GM18499 (cell line): ENCODE measurements around the gene OXGR1.
A peak's percentile ranks its signal among the peaks of the same experiment; 100 is the strongest.
"Not testable (repeated sequence)": the region's sequence is repeated elsewhere in the genome, so short reads cannot be mapped to it uniquely, and the experiment has no call there.

Experiments
- ATAC-seq: cut with Tn5 transposase; IDR thresholded peaks from one replicate; pipeline ENCODE4 v1.9.1; 2021; ENCODE audit warnings: moderate number of reproducible peaks; ENCODE audit not compliant: insufficient read depth, unreplicated experiment

OXGR1 gene

DNA sequence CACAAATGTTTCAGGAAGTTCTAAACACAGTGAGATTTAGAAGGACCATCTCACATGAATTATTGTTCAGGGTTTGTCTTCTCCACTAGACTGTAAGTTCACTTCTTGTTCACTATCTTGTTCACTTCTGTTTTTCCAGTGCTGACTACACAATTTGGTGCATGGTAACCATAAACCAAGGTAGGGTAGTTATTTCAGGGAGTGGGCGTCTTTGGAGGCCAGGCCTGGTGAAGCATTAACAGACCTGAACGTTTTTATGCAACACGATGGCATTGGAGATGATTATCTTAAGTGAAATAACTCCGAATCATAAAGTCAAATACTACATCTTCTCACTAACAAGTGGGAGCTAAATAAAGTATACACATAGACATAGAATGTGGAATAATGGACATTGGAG, 14.4 kb upstream of the OXGR1 start:
- no peak for ATAC-seq

DNA sequence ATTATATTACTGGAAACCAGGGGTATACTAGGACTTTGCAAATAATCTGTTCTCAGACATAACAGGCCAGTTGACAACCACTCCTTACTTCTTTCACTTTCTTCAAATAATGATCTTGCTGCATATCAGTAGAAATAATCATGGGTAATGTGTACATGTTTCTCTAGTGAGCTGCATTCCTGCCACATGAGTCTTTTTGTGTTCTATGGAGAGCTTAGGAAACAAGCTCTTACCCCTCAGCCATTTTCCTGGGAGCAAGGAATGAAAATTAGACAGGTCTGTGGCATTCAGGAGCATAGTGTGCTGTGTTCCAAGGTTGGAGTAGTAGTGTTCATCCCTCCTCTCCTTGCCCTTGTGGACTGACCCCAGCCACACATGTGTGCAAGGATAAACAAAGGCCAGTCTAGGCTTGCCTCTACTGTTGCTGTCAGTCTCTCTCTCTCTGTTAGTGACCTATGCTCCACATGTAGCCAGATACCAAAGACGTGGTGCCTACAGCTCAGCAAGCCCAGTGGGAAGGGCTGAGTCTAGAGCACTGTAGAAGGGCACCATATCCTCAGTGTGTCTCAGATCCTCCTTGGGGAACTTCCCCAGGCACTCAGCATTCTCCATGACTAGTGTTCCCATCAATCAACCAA, 11.5 kb upstream of the OXGR1 start:
- ATAC-seq = no peak

DNA sequence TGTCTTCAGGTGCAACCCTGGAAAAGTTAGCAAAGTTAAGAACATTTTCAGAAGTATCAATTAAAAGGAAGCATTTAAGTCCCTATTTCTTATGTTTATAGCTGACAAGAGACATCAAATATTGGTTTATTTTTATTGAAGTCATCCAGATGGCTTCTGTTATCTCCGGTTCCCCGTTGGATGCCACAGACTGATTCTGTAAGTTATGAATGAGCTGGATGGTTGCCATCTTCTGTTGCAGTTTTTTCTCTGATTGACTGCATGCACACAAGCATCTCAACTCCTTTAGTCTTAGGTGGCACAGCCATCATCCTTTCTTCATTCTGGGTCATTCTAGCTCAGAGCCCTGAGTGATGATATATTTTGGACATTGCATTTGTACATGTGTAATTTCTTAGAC, 10.6 kb upstream of the OXGR1 start:
- ATAC-seq = no peak

DNA sequence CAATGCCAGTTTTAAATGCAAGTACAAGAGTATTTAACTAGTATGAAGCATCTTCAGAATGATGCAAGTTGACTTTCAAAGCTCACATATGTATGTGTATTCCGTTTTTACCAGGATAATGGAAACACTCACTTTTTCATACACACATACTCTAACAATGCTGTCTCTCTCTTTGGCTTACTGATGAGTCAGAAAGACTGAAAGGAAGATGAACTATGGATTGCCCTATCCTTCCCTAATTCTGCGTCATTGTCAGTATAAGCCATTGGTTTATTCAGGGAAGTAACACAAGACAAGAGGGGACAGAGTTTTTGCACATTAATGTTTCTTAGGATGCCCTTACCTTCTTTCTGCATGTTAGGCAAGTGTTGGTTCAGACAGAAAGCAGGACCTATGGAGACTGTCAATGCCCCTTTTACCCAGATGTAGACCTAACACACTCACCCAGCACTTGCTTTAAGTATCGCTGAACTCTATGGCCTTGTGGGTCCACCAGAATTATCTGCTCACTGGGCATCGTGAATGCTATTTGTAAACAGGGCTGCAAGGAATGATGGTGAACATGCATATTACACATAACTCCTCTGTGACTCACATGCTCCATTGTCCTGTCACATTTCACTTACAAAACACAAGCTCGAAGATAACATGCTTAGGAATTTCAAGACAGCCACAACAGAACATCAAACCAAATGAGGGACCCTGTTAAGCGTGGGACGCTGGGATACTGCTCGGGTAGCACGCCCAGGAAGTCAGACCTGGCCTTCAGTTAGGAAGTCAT, 10.0 kb upstream of the OXGR1 start:
- no peak for ATAC-seq

DNA sequence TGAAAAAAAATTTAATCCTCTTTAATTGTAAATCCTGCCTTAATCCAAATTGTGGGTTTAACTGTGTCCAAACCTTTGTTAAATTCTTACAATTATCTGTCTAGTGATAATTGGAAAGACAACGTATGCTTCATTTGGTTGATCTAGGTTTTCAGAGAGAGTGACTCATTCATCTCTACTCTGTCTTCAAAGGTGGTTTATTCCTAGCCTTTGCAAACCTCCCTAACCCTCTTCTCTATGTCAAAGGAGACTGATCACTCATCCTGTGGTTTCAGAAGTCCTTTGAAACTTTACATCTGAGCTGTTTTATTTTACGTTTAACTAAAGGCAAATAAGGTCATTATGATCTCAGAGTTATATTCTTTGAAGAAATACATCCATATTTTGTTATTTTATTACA, 8.8 kb upstream of the OXGR1 start:
- ATAC-seq = no peak

DNA sequence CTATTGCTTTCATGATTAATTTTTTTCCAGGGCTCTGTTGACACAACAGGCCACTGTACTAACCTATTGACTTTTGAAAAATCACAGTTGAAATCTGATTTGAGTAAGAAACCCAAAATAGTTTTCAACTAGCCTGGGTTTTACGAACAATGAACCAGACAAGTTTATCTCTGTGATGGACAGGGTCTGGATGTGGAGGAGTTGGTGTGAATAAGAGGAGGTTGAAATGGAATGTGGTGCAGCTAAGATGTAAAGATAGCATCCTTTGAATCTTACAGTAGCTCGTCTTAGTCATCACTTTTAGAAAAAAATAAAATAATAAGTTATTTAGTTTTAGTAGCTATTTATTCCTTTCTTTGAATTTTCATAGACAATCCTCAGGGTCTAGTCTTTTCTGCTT, 8.3 kb upstream of the OXGR1 start:
- no peak for ATAC-seq

DNA sequence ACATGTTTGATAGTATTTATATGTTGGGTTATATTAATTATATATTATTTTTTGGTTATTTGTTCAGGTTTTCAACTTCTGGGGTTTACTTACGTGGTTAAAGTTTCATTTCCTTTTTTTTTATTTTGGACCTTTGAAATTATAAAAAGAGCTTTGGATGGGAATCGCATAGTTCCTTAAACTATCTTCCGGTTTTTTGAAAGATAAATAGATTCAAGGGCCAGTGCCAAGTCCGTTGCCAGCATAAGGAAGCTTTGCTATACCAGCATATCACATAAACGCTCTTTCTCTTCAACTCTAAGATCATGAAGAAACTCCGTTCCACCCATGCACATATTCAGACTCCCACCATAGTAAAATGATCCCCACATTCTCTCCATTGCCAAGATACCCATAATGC, 7.4 kb upstream of the OXGR1 start:
- no peak for ATAC-seq

DNA sequence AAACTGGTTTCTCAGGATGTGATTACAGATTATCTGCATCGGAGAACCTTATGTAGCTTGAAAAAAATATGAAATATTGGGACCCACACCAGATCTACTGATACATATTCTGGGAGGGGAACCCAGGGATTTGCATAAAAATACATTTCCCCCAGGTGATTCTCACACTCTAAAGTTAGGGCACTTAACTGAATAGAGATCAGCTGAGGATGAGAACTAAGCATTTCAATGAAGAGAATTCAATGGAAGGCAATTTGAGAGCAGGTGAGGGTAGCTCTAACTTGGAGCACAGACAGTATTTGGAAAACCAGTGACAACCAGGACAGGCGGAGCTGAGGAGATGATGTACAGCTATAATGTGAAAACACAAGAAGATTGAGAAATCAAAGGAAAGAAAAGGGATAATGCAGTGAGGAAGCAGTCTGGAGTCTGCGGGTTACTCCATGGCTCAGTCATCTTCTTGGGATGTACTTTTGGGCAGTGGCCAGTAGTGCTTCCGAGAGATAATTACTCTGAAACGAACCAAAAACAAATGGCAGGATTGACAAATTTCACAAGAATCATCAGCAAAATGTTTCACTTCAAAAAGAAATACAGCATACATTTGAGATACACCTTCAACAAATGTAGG, 6.1 kb upstream of the OXGR1 start:
- no peak for ATAC-seq

DNA sequence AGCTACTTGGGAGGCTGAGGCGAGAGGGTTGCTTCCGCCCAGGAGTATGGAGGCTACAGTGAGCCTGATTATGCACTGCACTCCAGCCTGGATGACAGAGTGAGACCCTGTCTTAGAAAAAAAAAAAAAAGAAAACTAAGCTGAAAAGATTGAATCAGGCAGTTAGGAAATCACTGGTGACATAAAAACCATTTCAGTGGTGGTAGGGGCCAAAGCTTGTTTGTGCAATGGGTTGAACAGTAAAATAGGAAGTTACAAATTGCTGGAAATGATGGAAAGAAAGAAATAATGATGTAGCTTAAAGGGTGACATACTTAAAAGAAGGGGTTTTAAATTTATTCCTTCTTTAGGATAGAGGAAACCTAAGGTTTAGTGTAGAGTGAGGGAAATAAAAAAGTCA, 4.8 kb upstream of the OXGR1 start:
- ATAC-seq = no peak

DNA sequence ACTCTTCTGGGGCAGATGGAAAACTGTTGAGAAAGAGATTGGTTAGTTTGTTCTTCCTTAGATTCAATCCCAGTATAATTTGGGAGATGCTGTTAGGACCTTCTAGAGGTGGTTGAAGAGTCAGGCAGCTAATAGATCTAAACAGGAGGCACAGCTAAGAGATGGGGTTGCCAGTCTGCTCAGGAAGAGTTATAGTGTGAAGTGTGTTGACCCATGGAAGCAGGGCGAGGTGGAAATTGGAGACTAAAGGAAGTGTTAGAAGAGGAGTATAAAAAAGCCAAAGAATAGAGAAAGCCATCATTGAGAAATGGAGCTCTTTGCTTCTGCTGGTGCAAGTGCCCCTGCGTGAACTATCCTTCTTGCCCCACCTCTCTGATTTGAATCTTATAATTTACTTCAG, 3.8 kb upstream of the OXGR1 start:
- ATAC-seq = no peak

DNA sequence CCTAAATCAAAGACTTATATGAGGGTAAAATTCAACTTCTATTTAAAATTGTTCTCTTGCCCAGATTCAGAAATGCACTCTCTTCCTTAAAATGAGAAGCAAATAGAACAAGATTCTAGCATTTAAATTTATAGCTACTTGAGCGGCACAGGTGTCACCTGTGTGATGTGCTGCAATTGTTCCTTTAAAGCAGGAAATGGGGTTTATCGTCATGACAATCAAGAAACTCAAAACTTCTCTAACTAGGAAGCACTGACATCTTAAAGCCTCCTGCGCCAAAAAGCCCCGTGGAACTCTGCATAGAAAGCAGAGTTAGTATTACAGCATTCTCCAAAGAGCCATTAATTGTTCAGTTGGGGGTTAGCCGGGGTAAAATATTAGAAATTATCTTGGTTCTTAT, 2.6 kb upstream of the OXGR1 start:
- ATAC-seq = no peak

DNA sequence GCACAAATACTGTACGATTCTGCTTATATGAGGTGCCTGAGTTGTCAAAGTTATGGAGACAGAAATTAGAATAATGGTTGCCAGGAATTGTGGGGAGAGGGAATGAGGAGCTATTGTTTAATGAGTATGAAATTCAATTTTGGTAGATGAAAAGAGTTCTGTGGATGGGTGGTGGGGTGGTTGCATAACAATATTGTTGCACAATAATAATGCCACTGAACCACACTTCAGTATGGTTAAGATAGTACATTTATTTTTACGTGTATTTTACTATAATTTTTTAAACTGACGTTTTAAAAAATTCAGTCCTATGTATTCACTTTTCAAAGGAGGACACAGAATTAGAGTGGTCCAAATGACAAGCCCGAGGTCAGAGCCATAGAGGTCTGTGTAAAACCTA, 1.8 kb upstream of the OXGR1 start:
- no peak for ATAC-seq

DNA sequence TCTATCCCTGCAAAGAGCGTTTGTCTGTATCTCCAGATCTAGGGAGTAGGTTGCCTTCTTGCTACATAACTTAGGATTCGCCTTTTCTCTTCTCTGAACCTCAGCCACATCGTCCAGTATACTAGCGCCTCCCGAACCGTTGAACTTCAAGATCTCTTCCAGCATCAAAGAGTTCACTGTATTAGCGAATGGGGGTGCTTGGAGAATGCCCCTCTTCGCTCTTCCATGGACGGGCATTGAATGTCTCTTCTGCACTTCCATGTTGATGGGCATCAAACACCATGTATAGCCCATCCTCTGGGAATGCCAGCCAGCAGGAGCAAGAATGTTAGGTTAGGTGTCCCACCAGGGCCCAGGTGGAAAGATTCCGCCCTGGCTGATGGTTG, 575 bp upstream of the OXGR1 start:
- ATAC-seq = no peak

DNA sequence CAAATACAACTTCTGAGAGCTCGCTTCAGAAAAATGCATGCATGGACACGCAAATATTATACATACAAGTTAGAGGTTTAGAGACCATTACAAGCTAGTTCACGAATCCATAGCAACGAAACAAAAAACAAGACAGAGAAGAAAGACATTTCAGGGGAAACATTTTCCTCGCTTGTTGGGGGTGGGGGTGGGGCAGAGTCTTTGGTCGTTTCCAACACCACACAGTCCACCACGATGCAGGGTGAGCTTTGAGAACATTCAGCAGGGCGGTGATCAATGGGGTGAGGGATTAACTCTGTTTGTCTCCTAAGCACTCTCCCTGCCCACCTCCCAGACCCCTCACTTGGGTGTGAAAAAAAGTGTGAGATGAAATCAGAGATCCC, 651 bp downstream of the OXGR1 start:
- ATAC-seq = no peak

DNA sequence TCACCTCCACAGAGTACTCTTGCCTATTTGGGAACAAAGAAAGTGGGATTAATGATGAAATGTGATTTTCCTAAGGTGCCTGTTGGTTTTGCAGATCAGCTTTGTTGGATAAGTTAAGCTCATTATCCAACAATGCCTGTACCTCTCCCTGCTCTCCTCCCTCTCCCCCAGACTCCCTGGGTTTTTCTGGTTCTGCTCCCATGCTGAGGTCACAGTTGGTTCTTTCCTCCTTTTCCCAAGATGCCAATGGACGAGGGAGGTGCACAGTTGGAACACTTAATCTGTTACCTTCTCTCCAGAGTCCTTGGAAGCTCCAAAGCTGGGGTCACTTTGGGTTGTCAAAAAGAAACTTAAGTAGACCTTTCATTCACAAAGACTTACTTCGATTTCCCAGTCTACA, 1.6 kb downstream of the OXGR1 start:
- no peak for ATAC-seq

DNA sequence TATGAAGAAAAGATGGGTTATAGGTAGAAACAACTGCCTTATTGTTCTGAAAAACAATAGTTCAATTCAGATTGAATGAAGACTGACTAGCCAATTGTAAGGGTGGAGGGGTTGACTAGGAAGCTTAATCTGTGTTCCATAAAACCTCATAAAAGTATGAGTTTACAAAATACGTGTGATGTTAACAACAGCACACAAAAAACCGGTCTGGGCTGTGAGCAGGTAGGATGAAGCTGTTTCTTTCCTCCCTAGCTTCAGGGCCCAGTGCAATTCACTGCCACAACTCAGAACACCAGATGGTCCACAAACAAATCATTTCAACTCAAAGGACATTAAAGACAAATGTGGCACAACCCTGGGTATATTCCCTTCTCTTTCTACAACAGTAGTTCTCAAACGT, 3.2 kb downstream of the OXGR1 start:
- ATAC-seq = no peak

DNA sequence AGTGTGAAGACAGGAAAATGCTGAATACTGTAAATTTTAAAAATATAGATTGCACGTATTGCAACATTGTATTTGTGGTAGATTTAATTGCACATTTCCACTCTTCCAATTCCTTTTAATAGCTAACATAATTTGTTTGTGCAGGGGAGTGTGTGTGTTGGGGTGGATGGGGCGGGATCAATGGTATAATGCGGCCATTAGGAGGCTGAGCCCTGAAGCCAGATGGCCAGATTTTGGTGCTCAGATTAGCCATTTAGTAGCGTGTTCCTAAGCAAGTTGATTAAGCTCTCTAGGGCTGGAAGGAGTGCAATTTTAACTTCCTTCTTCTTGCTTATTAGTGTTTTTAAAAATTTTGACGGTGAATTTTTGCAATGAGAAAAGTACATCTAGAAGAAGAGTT, 5.8 kb downstream of the OXGR1 start:
- no peak for ATAC-seq

DNA sequence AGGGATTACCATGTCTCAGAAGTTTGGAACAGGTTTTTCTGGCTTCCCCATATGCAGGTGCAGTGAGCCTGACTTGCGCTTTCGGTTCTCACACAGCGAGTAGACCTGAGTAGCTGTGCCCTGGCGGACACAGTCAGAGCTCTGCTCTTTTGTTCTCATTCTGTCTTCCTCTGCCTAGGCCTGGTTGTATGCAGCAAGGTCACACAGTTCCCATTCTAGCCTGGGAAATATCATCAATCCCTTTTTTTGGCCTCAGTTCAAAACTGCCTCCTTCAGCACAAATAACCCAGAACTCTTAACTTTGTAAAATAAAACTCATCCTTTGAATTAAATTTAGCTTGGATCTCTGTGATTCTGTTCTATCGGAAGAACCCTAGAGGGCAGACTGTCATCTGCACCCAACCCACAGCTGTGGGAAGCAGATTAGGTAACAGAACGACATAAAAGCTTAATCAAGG, 10.2 kb downstream of the OXGR1 start:
- peak; percentile 81 for ATAC-seq

DNA sequence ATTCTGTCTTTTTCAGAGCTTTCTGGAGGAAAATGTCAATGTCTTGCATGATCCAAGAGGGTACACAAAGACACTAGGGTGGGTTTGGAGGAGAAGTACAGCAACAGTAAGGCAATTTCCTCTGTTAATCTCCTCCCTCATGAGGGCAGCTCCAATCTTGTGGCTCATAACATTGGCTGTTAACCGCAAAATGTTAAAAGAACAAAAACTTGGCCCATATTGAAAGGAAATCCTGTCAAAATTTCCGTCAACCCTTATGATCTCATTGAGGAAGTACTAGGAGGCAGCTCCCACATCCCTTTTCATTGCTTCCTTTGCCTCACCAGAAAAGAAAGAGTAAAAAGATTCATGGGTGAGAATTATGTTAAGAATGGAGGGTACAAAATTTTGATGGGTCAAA, 11.6 kb downstream of the OXGR1 start:
- no peak for ATAC-seq

DNA sequence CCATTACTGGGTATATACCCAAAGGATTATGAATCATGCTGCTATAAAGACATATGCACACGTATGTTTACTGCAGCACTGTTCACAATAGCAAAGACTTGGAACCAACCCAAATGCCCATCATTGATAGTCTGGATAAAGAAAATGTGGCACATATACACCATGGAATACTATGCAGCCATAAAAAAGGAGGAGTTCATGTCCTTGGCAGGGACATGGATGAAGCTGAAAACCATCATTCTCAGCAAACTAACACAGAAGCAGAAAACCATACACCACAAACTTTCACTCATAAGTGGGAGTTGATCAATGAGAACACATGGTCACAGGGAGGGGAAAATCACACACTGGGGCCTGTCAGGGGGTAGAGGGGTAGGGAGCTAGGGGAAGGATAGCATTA, 14.4 kb downstream of the OXGR1 start:
- ATAC-seq = not testable (repeated sequence)

DNA sequence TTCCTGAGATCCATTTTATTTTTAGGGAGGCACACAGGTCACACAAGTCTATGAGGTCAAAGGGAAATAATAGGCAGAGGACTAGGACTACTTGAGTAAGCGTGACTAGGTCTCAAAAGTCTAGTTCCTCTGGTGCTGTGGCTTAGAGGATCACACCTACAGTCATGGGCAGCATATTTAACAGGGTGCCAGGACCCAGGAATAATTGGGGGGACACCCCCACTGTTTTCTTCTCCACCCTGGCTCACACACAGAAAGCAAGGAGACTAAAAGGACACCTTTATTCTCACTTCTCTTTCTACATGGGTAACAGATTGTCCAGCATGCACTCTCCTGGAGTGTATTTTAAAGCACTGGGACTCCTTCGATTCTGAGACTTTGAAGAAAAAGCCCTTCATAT, 26.2 kb downstream of the OXGR1 start:
- no peak for ATAC-seq

DNA sequence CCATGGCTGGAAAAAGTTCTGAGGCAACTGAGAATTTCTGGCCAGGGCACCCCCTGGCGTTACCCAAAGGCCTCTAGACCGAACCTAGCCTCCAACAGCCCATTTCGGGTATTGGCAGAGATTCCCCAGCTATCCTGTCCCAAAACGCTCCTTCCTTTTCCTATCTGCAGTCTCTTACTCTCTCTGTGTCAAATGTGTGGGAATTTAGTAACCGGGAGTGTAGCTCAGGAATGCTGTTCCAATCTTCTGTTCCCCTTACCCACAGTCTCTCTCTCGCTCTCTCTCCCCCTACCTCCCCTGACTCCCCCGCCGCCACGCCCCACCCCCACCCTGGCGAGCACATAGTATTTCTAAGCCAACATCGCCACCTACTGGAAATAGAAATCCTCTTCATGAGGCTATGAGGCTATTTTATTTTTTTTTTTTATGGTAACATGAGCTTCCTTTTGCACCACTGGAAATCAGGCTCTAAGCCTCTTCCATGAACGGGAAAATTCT, 27.0 kb downstream of the OXGR1 start:
- ATAC-seq = no peak
